ENCODE measurements around the gene ANKRD12.
A peak's percentile ranks its signal among the peaks of the same experiment; 100 is the strongest.
"Not testable (repeated sequence)": the region's sequence is repeated elsewhere in the genome, so short reads cannot be mapped to it uniquely, and the experiment has no call there.

Gene ANKRD12

DNA sequence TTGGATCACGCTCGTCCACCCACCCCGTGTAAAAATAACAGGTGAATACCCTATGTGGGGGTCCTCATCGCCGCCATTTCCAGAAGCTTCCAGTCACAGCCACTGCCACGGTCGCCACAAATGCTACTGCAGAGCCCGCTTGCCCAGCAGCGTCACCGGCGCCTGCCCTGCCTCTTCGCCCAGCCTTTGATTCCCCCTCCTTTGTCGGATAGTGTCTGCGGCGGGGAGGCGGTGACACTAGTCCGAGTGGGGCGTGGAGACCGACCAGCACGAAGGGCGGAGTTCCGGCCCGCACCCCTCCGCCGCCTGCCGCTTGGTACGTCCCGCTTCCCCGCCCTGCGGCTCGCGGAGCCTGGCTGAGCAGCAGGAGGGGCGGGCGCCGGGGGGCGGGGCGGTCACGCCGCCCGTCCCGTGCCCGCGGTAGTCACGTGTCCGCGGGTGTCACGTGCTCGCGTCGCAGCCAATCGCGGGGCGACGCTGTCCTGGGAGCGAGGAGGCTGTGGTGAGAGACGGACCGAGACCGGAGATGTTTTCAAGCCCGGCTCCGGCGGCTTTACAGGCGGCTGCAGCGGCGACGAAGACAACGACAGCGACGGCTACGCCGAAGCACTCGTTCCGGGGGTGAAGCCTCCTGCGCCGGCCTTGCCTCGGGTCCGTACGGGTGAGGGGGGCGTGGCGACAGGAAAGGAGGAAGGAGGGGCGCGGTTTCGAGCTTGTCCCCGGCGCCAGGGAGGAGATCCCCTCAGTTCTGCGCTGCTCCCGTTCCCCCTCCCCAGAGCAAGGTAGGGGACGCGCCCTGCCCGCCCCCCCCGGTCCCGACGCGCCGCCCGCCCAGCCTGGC is at the start of gene ANKRD12:
TSS of gene ANKRD12 (plus strand) at position 467 of the 841 bp plus-strand sequence. CDS start 45,652 bp downstream, outside the sequence.
- DNase-seq, result peak; percentile 96

DNA sequence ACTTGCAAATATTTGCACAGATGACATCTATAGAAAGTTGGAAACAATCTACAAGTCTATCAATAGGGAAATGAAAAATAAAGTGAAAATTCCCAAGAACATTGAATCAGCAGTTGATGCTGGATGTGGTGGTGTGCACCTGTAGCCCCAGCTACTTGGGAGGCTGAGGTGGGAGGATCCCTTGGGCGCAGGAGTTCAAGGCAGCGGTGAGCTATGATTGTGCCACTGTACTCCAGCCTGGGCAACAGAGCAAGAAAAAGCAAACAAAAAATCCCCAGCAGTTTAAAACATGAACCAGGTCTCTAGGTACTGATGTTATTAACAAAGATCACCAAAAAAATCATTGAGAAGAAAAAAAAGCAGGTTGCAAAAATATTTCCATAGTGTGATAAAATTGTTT is 49.4 kb upstream of the ANKRD12 start:
- DNase-seq, result no peak

DNA sequence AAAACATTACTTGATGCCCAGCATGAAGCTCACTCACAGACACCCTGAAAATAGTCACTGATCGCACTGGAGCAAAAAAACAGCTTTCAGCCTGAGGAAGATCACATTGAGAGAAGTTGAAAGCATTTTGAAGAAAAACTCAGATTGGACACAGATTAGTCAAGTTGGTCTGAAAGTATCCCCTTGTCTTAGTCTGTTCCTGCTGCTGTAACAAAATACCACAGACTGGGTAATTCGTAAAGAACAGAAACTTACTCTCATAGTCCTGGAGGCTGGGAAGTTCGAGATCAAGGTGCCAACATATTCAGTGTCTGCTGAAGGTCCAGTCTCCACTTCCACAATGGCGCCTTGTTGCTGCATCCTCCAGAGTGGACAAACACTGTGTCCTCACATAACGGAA is 48.3 kb upstream of the ANKRD12 start:
- DNase-seq, result no peak

DNA sequence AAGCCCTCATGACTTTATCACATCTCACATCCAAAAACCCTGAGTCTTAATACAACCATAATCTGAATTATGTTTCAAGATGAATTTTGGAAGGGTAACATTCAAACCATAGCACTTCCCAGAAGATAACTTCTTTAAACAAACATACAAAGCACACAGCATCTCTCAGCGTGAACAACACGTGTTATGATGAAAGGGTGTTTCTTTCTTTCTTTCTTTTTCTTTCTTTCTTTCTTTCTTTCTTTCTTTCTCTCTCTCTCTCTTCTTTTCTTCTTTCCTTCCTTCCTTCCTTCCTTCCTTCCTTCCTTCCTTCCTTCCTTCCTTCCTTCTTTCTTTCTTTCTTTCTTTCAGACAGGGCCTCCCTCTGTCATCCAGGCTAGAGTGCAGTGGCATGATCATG is 47.9 kb upstream of the ANKRD12 start:
- not testable (repeated sequence) for DNase-seq

DNA sequence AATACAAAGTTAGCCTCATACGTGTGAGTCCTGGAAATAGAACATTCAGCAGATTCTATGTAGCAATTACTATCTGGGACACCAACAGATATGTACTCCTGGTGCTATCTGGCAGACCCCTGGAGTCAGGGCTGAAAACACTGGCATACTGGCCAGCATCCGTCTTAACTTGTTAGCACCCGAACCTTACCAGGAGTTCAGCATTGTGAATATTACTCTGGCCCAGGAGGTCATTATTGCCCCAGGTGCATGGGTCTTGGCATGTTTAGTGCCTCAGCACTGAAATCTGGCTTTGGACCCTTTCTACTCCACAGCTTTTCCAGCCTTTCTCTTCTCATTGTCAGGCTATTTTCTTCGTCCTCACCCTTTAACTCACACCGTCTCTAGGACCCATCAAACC is 46.0 kb upstream of the ANKRD12 start:
- no peak for DNase-seq

DNA sequence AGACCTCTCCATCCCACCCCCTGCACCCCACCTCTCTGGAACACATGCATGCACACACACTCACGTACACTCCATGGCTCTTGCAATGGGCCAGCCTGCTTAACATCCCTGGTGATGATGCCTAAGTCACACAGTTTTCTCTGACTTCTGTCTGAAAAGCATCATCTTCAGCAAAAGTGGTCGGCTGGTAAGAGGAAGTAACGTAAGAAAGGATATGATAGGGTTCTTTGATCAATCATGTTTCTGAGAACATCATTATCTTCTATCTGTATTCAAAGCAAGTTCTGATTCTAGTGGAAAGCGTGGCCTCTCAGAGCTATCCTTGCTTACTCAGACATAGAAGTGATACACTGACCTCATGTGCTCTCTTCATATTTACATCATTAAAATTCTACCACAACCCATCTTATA is 45.5 kb upstream of the ANKRD12 start:
- DNase-seq, result no peak

DNA sequence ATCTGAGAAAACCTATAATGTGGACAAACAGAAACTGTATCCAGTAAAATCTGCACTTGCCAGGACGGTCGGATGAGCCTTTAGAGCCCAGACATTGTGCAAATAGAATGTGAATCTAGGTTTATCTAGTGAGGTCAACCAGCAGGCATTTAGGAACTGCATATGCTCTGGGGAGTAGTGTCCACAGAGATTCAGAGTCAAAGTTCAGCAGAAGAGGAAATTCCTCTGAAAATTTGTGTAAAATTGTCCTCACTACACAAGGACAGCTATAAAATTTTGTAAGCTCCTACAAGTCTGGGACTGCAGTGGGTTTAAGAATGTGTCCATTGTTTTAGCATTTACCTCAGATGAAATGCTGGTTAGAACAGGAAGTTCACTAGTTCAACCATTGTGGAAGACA is 43.9 kb upstream of the ANKRD12 start:
- no peak for DNase-seq

DNA sequence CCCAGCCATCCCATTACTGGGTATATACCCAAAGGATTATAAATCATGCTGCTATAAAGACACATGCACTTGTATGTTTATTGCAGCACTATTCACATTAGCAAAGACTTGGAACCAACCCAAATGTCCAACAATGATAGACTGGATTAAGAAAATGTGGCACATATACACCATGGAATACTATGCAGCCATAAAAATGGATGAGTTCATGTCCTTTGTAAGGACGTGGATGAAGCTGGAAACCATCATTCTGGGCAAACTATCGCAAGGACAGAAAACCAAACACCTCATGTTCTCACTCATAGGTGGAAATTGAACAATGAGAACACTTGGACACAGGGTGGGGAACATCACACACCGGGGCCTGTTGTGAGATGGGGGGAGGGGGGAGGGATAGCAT is 43.5 kb upstream of the ANKRD12 start:
- not testable (repeated sequence) for DNase-seq

DNA sequence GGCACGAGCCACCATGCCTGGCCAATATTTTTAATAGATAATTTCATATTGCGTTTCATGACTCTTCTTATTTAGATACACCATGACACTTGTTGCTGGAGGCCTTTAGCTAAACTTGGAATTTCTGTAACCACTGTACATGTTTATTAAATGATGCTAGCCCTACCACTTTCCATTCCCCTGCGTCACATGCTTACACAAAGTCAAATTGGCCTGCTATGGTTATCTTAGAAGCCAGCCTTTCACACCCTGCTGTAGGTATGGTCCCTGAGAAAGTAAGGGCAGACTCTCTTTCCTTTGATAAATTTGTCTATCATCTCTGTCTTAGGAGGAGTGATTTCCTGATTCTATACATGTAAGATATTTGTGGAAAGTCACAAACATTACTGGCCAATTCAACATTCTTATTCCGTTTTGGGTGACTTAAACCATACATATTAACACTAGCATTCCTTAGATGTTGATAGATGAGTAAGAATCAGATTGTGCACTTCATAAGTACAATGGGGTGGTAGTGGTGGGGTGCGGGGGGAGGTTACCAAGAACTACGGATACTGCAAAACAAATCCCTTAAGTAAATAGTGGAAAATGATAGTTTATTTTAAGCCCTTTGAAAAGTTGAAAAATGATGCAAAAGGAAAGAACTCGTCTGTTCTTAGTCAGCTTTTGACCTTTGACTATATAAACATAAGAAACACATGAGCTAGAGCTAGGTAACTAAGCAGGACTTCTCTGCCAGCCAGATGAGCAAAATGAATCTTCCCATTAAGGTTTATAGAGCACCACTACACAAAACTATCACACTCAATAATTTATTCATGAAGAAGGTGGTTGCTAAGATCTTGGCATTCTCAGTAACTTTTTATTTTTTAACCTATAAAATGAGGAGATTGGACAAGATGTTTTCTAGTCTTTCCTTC is 42.0 kb upstream of the ANKRD12 start:
- no peak for DNase-seq

DNA sequence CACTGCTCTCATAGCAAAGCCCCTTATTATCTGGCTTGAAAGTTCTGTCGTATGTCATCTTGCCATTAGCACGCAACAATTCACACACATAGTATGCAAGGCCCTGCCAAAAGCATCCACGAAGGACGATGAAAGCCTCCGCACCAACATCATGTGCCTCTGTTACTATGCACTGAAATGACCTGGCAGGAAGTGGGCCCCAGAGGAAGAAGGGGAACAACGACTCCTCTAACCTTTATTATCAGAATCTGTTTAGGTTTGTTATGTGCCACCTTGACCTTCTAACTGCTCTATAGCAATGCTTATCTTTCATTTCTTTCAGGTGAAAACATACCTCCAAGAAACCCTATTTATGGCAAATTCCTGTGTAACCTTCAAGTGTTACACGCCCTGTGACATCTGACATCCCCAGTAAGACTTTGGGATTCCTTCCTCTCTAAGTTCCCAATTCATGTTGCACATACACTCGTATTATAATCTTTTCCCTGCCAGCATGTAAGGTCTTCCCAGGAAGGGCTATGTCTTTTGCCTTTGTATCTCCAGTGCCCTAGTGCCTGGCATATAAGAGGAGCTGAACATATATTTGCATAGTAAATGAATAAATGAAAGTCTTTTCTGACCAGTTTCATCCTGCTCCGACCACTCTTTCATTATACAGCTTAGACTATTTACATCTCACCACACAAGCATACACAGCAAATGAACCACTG is 41.1 kb upstream of the ANKRD12 start:
- no peak for DNase-seq

DNA sequence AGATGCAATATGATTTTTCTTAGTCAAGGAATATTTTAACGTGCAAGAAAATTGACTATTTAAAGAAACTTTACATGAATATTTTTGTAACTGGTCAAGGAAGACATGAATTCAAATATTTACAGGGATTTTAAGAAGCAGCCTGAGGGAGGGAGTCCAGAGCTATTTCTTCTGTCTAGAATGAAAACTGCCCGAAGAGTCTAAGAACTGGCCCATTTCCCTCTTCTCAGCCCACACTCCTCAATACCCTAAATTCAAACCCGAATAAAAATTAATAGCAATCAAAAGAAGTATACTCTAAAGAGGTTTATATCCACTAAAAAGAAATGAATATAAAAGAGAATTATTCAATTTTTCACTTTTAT is 40.6 kb upstream of the ANKRD12 start:
- DNase-seq, result no peak

DNA sequence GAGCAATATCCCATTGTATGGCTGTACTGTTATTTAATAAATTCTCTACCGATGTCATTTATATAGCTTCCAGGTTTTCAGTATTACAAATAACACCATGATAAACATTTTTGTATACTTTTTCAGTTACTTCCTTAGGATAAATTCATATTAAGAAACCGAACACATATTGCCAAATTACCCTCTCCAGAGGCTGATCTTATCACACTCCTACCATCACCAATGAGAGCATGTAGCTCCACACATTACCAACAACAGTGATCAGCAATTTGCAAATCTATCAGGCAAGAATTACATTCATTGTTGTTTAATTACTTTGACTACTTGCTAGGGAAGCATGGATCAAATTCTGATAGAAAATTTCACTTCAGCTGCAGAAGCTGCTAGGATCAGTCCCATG is 39.9 kb upstream of the ANKRD12 start:
- DNase-seq, result no peak

DNA sequence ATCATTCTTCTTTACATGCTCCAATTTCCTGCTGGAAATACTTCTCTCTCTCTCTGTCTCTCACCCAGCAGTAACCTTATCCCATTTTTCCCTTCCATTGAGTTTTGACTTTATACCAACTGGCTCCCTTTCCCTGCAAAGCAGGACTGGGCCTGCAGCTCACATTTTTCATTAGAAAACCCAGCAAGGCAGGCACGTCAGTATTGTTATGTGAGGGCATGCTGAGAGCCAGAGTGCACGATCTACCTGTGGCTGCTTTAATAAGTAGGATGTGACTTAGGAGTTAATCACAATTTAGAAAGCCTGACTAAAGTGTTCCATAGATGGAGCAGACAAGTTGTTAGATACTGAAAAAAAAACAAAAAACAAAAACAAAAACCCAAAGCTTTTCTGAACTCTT is 39.2 kb upstream of the ANKRD12 start:
- DNase-seq, result no peak

DNA sequence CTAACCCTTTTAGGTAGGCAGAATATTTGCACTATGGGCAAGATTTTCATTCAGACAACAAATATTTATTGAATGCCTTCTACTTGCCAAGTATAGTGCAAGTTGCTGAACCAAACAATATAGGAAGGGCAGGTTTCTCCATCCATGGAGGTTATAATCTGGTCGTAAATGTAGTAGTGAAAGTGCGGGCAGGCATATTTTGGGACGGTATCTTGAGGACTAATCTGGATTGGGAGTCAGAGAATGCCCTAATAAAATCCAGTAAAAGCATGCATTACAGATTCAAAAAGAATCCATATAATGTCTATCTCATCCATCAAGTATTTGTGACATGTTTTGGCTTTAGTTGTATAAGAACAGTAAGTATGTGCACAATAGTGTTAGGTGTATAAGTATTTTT is 35.8 kb upstream of the ANKRD12 start:
- DNase-seq, result no peak

DNA sequence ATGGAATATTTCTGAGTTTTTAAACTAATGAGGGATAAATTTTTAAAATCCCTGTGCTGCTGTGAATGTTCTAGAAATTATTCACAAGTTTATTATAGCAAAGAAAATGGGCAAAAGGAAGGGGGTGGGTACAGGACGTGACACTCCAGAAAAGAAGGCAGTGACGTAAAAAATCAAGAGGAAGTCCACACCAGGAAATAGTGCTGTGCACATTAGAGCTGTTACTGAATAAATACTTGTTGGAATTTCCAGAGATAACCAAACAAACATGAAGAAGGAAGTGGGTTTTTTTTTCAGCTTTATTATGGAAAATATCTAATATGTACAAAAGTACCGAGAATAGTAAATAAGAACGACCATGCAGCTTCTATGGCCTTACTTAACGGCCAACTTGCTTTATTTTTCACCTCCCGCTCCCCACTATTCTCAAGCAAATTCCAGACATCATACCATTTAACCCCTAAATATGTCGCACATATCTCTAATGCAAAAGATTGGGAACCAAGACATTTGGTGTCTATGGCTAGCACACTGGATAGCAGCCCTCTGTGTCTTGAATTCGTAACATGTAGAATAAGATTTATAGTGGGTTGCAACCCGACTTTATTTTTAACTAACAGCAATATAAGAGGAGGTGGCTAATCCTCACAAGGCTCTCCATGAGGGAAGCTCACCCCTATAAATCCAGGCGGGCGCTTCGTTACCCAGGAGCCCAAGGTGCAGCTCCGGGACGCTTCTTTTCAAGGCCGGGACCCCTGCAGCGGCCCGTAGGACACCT is 34.7 kb upstream of the ANKRD12 start:
- DNase-seq, result peak; percentile 37

DNA sequence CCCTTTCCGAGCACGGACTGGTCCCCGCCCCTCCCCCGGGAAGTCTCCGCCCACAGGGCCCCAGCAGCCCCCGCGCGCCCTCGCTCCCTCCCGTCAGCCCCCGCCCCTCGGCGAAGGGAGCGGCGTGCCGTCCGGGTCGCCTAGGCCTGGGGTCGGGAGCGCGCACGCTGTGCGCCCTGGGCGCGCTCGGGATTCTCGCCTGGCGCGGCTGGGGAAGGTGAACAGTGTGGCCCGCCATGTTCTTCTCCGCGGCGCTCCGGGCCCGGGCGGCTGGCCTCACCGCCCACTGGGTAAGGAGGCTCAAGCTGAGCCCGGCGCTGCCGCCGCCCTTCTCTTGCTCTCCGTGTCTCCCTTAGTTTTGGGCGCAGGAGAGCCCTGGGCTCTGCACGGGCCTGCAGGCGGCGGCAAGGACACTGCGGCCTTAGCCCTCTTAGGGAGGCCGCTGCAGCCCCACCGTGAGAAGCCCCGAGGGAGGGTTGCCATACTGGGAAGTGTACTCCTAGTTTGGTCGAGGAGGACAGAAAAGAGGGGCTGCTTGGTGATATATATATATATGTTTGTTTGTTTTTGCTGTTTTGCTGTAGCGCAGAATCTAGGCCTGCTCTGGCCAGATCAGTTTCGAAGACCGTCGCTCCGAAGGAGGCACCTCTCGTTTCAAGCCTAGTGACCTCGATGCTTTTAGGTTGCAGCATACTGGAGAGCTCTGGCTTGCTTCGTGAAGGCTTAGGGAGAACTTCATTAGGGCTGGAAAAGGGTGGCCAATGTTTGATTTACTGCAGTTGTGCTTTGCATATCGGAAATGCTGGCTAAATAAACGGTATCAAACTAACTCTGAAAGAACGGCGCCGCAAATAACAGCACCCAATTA is 33.8 kb upstream of the ANKRD12 start, which contains the start of gene NDUFV2:
TSS of gene NDUFV2 (plus strand) at position 192 of the 868 bp plus-strand sequence. CDS start at position 237, 45 bp downstream.
- peak; percentile 98 for DNase-seq

DNA sequence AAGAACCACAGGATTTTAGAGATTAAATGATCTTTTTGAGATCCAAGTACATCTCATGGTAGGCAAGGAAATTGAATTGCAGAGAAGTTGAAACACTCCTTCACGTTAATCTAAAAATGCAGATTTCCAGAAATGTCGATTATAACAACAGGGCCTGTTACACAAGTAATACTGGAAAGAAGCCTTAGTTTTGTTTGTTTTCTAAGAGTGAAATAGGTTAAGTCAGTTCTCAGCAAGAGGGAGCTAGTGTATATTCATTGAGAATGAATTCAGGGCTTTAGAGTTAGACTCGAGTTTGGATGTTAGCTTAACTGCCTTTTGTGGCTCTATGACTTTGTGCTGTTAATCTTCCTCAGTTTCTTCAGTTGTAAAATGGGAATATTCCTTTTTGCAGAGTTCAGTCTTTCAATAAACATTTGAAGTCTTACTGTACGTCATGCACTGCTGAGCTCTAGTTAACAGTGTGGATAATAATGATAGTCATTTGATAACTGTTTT is 33.2 kb upstream of the ANKRD12 start:
- no peak for DNase-seq

DNA sequence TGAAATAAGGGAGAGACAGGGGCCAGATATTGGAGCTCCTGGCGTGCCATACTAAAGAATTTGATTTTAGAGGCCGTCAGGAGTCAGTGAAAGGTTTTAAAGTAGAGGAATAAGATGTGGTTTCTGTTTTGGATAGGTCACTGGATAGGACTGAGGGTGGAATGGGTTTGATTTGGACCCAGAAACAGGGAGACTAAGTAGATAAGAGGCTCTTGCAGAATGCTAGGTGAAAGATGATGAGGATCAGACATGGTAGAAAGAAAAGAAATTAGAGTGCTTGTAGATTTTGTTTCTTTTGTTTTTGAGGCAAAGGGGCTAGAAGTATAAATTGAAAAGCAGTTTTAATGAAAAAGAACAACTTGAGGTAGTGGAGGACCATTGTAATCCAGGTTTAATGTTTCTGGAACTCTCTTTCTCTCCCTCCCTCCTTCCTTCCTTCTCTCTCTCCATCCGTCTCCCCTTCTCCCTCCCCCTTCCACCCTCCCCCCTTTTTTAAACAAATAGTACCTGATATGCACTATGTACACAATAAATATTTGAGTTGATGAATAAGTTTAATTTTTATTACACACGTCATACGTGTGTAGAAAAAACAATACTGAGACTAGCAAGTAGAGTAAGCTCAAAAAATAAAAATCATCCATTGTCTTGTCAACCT is 32.2 kb upstream of the ANKRD12 start:
- no peak for DNase-seq

DNA sequence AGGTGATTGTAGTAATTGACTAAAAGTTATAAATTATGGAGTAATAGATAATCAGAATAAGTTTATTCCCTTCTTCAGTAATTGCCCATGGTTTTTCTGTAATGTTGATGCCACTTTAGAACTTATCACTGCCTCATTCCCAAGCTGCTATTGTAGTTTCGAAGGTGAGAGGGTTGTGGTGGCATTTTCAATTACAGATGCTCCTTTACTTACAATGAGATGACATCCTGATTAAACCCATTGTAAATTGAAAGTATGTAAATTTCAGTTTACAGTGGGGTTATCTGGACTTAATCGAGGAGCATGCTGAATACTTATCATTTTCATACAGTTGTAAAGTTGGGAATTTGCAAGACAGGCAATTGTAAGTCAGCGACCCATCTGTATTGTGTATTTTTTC is 31.2 kb upstream of the ANKRD12 start:
- DNase-seq, result no peak

DNA sequence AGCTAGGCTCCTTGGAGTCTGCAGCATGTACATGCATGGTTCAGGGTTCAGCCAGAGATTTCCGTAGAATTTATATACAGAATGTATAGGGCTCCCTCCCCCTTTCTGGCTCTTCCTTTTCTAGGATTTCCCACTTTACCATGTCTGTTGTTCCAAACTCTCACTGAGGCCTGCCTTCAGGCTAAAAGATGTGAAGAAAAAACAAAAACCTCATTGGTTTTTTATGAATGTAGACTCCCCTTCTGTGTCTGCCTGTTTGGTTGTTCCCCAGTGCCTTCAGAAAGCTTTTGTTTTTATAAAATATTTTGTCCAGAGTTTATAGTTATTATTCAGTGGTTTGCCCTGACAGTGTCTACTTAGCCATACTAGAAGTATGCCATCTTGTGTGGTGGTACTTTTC is 30.5 kb upstream of the ANKRD12 start:
- no peak for DNase-seq

Data from NCI-H510A (cell line).